Ishikawa (cell line): Measurements from ENCODE around the gene TXNDC5.

Source experiments
- CEBPB ChIP-seq: IDR thresholded peaks from 2 replicates; pipeline ENCODE4 v1.6.1; 2012
- CREB1 ChIP-seq: IDR thresholded peaks from 2 replicates; pipeline ENCODE4 v1.6.1; 2012; ENCODE audit warnings: low read depth
- EGR1 ChIP-seq: IDR thresholded peaks from 2 replicates; pipeline ENCODE4 v1.6.1; 2012
- EP300 ChIP-seq: IDR thresholded peaks from 2 replicates; pipeline ENCODE4 v1.6.1; 2012; ENCODE audit warnings: borderline replicate concordance
- FOXM1 ChIP-seq: IDR thresholded peaks from 2 replicates; pipeline ENCODE4 v1.6.1; 2012; ENCODE audit warnings: low read depth, borderline replicate concordance
- NFIC ChIP-seq: IDR thresholded peaks from 2 replicates; pipeline ENCODE4 v1.6.1; 2012
- RAD21 ChIP-seq: IDR thresholded peaks from 2 replicates; pipeline ENCODE4 v1.6.1; 2012; ENCODE audit warnings: low read depth
- TAF1 ChIP-seq: IDR thresholded peaks from 2 replicates; pipeline ENCODE4 v1.6.1; 2012; ENCODE audit warnings: low read depth, mild to moderate bottlenecking
- TCF12 ChIP-seq: IDR thresholded peaks from 2 replicates; pipeline ENCODE4 v1.6.1; 2012; ENCODE audit warnings: low read depth
- TEAD4 ChIP-seq: IDR thresholded peaks from 2 replicates; pipeline ENCODE4 v1.6.1; 2012
- YY1 ChIP-seq: IDR thresholded peaks from 2 replicates; pipeline ENCODE4 v1.6.1; 2012; ENCODE audit warnings: low read depth
- ZBTB7A ChIP-seq: IDR thresholded peaks from 2 replicates; pipeline ENCODE4 v1.6.1; 2012; ENCODE audit warnings: low read depth
- TF ChIP-seq, protein P1 (sequence below): IDR thresholded peaks from 2 replicates; pipeline ENCODE4 v1.6.1; 2012
- TF ChIP-seq, protein P2 (sequence below): IDR thresholded peaks from 2 replicates; pipeline ENCODE4 v1.6.1; 2012; ENCODE audit warnings: low read depth, mild to moderate bottlenecking
- TF ChIP-seq, protein P3 (sequence below): IDR thresholded peaks from 2 replicates; pipeline ENCODE4 v1.6.1; 2012

TXNDC5 gene

GRCh38 chr6:7956257-7956656 lies 45.7 kb upstream of the TXNDC5 start:
- TF ChIP-seq NFIC (no peak), FOXM1 (no peak), EP300 (no peak), CEBPB (no peak), RAD21 (no peak), YY1 (no peak), EGR1 (no peak)
- TF ChIP-seq, protein P1, sequence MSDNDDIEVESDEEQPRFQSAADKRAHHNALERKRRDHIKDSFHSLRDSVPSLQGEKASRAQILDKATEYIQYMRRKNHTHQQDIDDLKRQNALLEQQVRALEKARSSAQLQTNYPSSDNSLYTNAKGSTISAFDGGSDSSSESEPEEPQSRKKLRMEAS = no peak
- TF ChIP-seq, protein P2, sequence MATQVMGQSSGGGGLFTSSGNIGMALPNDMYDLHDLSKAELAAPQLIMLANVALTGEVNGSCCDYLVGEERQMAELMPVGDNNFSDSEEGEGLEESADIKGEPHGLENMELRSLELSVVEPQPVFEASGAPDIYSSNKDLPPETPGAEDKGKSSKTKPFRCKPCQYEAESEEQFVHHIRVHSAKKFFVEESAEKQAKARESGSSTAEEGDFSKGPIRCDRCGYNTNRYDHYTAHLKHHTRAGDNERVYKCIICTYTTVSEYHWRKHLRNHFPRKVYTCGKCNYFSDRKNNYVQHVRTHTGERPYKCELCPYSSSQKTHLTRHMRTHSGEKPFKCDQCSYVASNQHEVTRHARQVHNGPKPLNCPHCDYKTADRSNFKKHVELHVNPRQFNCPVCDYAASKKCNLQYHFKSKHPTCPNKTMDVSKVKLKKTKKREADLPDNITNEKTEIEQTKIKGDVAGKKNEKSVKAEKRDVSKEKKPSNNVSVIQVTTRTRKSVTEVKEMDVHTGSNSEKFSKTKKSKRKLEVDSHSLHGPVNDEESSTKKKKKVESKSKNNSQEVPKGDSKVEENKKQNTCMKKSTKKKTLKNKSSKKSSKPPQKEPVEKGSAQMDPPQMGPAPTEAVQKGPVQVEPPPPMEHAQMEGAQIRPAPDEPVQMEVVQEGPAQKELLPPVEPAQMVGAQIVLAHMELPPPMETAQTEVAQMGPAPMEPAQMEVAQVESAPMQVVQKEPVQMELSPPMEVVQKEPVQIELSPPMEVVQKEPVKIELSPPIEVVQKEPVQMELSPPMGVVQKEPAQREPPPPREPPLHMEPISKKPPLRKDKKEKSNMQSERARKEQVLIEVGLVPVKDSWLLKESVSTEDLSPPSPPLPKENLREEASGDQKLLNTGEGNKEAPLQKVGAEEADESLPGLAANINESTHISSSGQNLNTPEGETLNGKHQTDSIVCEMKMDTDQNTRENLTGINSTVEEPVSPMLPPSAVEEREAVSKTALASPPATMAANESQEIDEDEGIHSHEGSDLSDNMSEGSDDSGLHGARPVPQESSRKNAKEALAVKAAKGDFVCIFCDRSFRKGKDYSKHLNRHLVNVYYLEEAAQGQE = no peak

GRCh38 chr6:7954477-7955200 lies 44.1 kb upstream of the TXNDC5 start:
- no peak for TF ChIP-seq TEAD4
- TF ChIP-seq CREB1 = no peak

DNA sequence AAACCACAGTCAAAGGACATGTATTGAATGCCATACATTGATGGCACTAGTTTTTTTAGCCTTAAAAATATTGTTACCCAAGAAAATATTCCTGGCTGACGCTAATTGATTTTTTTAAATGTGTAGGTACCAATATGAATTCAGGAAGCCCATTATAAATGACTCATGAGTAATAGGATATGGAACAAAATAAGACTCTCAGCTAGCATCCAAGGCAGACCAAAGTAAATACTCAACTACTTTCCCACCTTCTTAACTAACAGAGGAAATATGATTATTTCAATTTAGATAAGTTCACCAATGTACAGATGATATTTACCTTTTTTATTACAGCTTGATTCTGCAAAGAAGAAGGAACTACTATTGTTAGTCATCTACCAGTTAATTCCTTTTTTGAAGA lies 43.2 kb upstream of the TXNDC5 start:
- TF ChIP-seq TEAD4 (no peak), FOXM1 (no peak), CREB1 (no peak), TAF1 (no peak), TCF12 (no peak), RAD21 (no peak)
- TF ChIP-seq, protein P2 = no peak
- TF ChIP-seq, protein P3, sequence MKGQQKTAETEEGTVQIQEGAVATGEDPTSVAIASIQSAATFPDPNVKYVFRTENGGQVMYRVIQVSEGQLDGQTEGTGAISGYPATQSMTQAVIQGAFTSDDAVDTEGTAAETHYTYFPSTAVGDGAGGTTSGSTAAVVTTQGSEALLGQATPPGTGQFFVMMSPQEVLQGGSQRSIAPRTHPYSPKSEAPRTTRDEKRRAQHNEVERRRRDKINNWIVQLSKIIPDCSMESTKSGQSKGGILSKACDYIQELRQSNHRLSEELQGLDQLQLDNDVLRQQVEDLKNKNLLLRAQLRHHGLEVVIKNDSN = no peak

- no peak for TF ChIP-seq CREB1
- TF ChIP-seq, protein P2 = no peak
- no peak for TF ChIP-seq EP300
- no peak for TF ChIP-seq CEBPB
- TF ChIP-seq ZBTB7A = no peak
These were observed 29.3 kb upstream of the TXNDC5 start for GRCh38 chr6:7939864-7940228.

- TF ChIP-seq EGR1 (no peak), EP300 (no peak), CEBPB (no peak), TAF1 (no peak), CREB1 (no peak), FOXM1 (no peak), TEAD4 (no peak), RAD21 (no peak), YY1 (no peak), ZBTB7A (no peak), NFIC (no peak), TCF12 (no peak)
- TF ChIP-seq, protein P2 = no peak
- TF ChIP-seq, protein P3 = no peak
- TF ChIP-seq, protein P1 = no peak
These were observed 28.7 kb upstream of the TXNDC5 start for GRCh38 chr6:7939184-7939863.
